ENCODE measurements around the gene ZNF800.

DNA sequence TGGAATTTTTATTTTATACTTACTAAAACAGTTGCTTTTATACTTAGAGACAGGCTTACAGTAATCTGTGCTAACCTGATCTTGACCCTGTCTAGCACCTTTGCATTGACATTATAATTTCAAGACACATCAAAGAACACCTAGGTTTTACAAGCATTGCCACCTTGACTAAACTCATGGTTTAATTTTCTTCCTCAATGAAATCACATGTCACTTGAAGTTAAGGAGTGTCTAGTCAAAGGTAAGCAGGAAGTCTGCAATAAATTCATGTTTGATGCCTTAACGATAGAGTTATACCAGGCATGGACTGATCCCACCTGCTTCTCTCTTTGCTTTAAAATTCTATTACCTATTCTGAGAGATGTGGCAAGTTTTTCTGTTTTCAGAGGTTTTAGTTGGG is 62.4 kb downstream of the ZNF800 start:
- TF ChIP-seq, protein P1, sequence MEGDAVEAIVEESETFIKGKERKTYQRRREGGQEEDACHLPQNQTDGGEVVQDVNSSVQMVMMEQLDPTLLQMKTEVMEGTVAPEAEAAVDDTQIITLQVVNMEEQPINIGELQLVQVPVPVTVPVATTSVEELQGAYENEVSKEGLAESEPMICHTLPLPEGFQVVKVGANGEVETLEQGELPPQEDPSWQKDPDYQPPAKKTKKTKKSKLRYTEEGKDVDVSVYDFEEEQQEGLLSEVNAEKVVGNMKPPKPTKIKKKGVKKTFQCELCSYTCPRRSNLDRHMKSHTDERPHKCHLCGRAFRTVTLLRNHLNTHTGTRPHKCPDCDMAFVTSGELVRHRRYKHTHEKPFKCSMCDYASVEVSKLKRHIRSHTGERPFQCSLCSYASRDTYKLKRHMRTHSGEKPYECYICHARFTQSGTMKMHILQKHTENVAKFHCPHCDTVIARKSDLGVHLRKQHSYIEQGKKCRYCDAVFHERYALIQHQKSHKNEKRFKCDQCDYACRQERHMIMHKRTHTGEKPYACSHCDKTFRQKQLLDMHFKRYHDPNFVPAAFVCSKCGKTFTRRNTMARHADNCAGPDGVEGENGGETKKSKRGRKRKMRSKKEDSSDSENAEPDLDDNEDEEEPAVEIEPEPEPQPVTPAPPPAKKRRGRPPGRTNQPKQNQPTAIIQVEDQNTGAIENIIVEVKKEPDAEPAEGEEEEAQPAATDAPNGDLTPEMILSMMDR (IDR thresholded peaks at IDR 0.05) = no peak
- TF ChIP-seq POLR2A (IDR thresholded peaks at IDR 0.05) = no peak

Measured in breast epithelium (tissue), 3 donors.